Measurements from ENCODE around the gene CD200. TPM values are rescaled to one million over a fixed set of nuclear protein-coding genes. Genes with fewer than 3 reads are reported as not detected.

The CD200 gene
- total RNA-seq, 4 donors from 2014 or later, result 15.6 to 31.8 (median 23.6) TPM

GRCh38 chr3:112382543-112383160, 49.7 kb downstream of the CD200 start:
- H3K9me3 ChIP-seq, result no peaks in the 10 kb centered on the region
- H3K36me3 ChIP-seq, result no peaks in the 10 kb centered on the region
- H3K4me3 ChIP-seq, result no peak overlapping the region
- TF ChIP-seq CTCF (IDR thresholded peaks at IDR 0.05), result no peak
- TF ChIP-seq POLR2A (IDR thresholded peaks at IDR 0.05), result no peak
- intact Hi-C loops (cut with DNase I; ENCODE audit: low total_unique reads), result no loop called here
- no peak overlapping the region for H3K27ac ChIP-seq
- no peak for DNase-seq
- peaks cover 0 to 2% of the 10 kb centered on the region in 2 donors for H3K4me1 ChIP-seq
- H3K27me3 ChIP-seq, result no peaks in the 10 kb centered on the region

- Histone ChIP-seq H3K27ac (no peak overlapping the region), H3K9me3 (no peaks in the 10 kb centered on the region), H3K36me3 (no peaks in the 10 kb centered on the region), H3K27me3 (no peaks in the 10 kb centered on the region), H3K4me1 (no peaks in the 10 kb centered on the region), H3K4me3 (no peak overlapping the region)
- TF ChIP-seq POLR2A (IDR thresholded peaks at IDR 0.05), result no peak
- no peak for TF ChIP-seq CTCF (IDR thresholded peaks at IDR 0.05)
- intact Hi-C loops (cut with DNase I; ENCODE audit: low total_unique reads), result no loop called here
- no peak for DNase-seq
These were observed 51.8 kb downstream of the CD200 start for GRCh38 chr3:112384769-112385168.

DNA sequence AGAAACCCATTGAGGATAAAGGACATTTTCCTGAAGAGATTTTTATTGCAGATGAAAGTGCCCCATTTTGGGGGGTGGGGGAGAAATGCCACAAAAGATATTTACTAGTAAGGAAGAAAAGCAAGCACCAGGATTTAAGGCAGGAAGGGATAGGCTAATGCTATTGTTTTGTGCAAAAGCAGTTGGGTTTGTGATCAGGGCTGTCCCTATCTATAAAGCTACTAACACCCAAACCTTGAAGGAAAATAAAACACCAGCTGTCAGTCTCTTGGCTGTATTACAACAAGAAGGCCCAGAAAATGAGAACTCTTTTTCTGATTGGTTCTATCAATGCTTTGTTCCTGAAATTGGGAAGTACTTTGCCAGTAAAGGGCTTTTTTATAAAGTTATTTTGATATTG, 56.0 kb downstream of the CD200 start:
- Histone ChIP-seq H3K4me1 (peaks cover 0 to 5% of the 10 kb centered on the region in 2 donors), H3K27me3 (no peaks in the 10 kb centered on the region), H3K9me3 (no peaks in the 10 kb centered on the region), H3K36me3 (no peaks in the 10 kb centered on the region), H3K27ac (peak overlapping the region in 1 of 2 donors; percentile 98), H3K4me3 (no peak overlapping the region)
- no peak for TF ChIP-seq CTCF (IDR thresholded peaks at IDR 0.05)
- TF ChIP-seq POLR2A (IDR thresholded peaks at IDR 0.05), result no peak
- intact Hi-C loops (cut with DNase I; ENCODE audit: low total_unique reads), result no loop called here
- no peak for DNase-seq

- peak overlapping the region; percentile 82 to 98 for H3K27ac ChIP-seq
- no peak for DNase-seq
- intact Hi-C loops (cut with DNase I; ENCODE audit: low total_unique reads), result no loop called here
- no peak overlapping the region for H3K4me3 ChIP-seq
- no peak for TF ChIP-seq POLR2A (IDR thresholded peaks at IDR 0.05)
- no peak for TF ChIP-seq CTCF (IDR thresholded peaks at IDR 0.05)
- peaks cover 4 to 5% of the 10 kb centered on the region in 2 donors for H3K4me1 ChIP-seq
- H3K36me3 ChIP-seq, result no peaks in the 10 kb centered on the region
- H3K9me3 ChIP-seq, result no peaks in the 10 kb centered on the region
- H3K27me3 ChIP-seq, result no peaks in the 10 kb centered on the region
These were observed 57.0 kb downstream of the CD200 start for GRCh38 chr3:112389961-112390360.

DNA sequence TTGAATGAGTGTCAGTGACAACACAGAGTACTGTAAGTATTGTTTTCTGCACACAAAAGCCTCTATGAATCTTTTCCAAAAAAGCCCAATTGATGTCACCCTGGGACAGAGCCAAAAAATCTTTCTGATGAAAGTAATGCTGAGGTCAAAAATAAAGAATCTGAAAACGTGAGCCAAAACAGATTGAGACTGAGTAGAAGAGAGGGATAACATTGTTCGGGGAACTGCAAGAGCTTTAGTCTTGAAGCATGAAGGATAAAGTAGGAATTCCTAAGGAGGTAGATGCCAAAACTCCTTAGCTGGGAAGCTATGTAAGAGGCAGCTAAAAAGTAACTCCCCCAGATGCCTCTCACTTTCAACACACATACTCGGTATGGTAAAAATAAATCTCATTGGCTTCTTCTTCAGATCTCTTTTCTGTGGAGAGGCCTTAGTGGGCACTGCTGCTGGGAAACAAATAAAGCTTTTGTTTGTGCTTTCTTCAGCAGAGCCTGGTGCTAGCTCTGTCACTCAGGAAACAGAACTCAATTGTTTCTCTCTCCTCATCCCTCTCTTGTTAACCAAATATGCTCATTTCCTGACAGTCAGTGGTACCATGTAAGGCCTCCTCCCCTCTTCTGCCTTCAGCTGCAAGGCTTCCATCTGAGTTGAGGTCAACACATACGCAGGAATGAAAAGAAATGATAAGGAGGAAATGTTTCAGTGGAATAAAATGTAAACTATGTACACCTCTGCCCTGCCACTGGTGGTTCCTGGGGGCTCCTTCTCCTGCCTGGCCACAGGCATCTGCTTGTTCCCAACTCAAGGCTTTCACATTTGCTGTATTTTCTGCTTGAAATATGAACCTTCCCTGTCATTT, 58.1 kb downstream of the CD200 start:
- Histone ChIP-seq H3K4me3 (no peak overlapping the region), H3K4me1 (peaks cover 4 to 5% of the 10 kb centered on the region in 2 donors), H3K27me3 (no peaks in the 10 kb centered on the region), H3K27ac (peak overlapping the region; percentile 82 to 98), H3K36me3 (no peaks in the 10 kb centered on the region), H3K9me3 (no peaks in the 10 kb centered on the region)
- TF ChIP-seq CTCF (IDR thresholded peaks at IDR 0.05) (no peak), POLR2A (IDR thresholded peaks at IDR 0.05) (no peak)
- DNase-seq, result peak in 1 of 2 donors; percentile 45
- intact Hi-C loops (cut with DNase I; ENCODE audit: low total_unique reads), result no loop called here

Measured in uterus (tissue), 4 donors.